Glutamatergic neuron (in vitro differentiated cells): ENCODE measurements around the gene PRSS1. TPM values are rescaled to one million over a fixed set of nuclear protein-coding genes. Genes with fewer than 3 reads are reported as not detected.

Experiments
- DNase-seq: peaks from one replicate; pipeline ENCODE4 v3.0.0; 2022
- H3K27ac Mint-ChIP-seq: one replicate; pipeline ENCODE4 v1.8.0; 2020; ENCODE audit warnings: mild to moderate bottlenecking, mixed read lengths, inconsistent platforms; ENCODE audit not compliant: unreplicated experiment
- H3K27me3 Mint-ChIP-seq: one replicate; pipeline ENCODE4 v1.8.0; 2020; ENCODE audit warnings: mild to moderate bottlenecking, moderate library complexity, mixed read lengths, inconsistent platforms; ENCODE audit not compliant: unreplicated experiment
- H3K36me3 Mint-ChIP-seq: one replicate; pipeline ENCODE4 v1.8.0; 2020; ENCODE audit warnings: mild to moderate bottlenecking, mixed read lengths, inconsistent platforms; ENCODE audit not compliant: unreplicated experiment
- H3K4me1 Mint-ChIP-seq: one replicate; pipeline ENCODE4 v1.8.0; 2020; ENCODE audit warnings: mild to moderate bottlenecking, low read depth, mixed read lengths, inconsistent platforms; ENCODE audit not compliant: unreplicated experiment
- H3K4me3 Mint-ChIP-seq: one replicate; pipeline ENCODE4 v1.8.0; 2020; ENCODE audit warnings: mild to moderate bottlenecking, mixed read lengths, inconsistent platforms; ENCODE audit not compliant: unreplicated experiment
- H3K9me3 Mint-ChIP-seq: one replicate; pipeline ENCODE4 v1.8.0; 2020; ENCODE audit warnings: mild to moderate bottlenecking, moderate library complexity, mixed read lengths, inconsistent platforms; ENCODE audit not compliant: unreplicated experiment
- total RNA-seq: library from RNA; stranded (reverse); fragmentation: NEBNext Ultra II Directional; extraction: Animal tissue kit (Norgen Biotek cat#: 25700); gene quantifications from one replicate; pipeline ENCODE4 v1.2.1, GENCODE V29; 2021; ENCODE audit not compliant: unreplicated experiment
- TF ChIP-seq, protein P1 (sequence below): fragments of 200-600 bp; sonication (generic); IDR thresholded peaks from one replicate; pipeline ENCODE4 v1.5.0; 2021; ENCODE audit not compliant: partially characterized antibody, unreplicated experiment

PRSS1 gene
- total RNA-seq, 1 donor from 2014 or later, result not detected

DNA sequence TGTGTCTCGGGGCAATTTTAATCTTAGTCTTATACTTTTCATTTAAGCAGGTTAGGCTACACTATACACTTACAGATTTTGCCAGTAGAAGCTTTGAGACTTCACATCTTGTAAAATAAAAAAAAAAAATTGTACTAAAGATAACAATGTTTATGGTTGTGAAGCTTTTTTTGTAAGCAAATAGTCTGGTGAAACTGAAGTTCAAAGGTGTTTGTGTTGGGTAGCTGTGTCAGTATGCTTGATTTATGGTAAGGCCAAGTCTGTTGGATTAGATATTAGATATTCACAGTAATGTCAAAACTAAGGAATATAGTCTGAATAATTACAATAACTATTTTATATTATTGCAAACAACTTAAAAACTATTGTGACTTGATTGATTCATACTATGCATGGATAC, 31.0 kb upstream of the PRSS1 start:
- DNase-seq, result no peak
- Mint-ChIP-seq H3K27me3 (no peaks in the 10 kb centered on the region), H3K4me1 (no peaks in the 10 kb centered on the region), H3K36me3 (no peaks in the 10 kb centered on the region), H3K4me3 (no peak overlapping the region), H3K27ac (no peak overlapping the region), H3K9me3 (no peaks in the 10 kb centered on the region)
- TF ChIP-seq, protein P1, sequence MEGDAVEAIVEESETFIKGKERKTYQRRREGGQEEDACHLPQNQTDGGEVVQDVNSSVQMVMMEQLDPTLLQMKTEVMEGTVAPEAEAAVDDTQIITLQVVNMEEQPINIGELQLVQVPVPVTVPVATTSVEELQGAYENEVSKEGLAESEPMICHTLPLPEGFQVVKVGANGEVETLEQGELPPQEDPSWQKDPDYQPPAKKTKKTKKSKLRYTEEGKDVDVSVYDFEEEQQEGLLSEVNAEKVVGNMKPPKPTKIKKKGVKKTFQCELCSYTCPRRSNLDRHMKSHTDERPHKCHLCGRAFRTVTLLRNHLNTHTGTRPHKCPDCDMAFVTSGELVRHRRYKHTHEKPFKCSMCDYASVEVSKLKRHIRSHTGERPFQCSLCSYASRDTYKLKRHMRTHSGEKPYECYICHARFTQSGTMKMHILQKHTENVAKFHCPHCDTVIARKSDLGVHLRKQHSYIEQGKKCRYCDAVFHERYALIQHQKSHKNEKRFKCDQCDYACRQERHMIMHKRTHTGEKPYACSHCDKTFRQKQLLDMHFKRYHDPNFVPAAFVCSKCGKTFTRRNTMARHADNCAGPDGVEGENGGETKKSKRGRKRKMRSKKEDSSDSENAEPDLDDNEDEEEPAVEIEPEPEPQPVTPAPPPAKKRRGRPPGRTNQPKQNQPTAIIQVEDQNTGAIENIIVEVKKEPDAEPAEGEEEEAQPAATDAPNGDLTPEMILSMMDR, result no peak

DNA sequence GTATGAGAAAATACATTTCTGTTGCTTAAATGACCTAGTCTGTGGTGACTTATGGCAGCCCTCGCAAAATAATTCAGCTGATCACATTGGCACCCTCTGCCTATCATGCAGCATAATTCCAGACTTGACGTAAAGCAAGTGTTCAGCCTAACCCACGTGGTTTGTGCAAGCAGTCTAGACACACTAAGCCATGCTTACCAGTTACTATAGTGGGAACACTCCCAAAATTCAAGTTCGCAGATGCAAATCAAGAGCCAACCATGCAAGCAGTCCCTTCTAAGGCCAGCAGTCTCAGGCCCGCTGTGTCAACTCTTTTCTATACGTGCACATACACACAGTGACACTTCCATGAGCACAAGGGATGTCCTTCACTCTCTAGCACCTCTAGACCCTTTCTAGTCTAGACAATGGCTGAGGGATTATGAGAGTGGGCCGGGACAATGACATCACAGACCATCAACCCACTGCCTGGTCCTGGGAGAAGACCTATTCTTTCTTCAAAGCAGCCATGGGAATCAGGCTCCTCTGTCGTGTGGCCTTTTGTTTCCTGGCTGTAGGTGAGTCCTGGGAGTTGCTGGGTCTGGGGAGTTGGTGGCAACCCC, 29.0 kb upstream of the PRSS1 start:
- TF ChIP-seq, protein P1, result no peak
- Mint-ChIP-seq H3K27ac (no peak overlapping the region), H3K27me3 (no peaks in the 10 kb centered on the region), H3K4me3 (no peak overlapping the region), H3K36me3 (no peaks in the 10 kb centered on the region), H3K9me3 (no peaks in the 10 kb centered on the region), H3K4me1 (no peaks in the 10 kb centered on the region)
- no peak for DNase-seq

DNA sequence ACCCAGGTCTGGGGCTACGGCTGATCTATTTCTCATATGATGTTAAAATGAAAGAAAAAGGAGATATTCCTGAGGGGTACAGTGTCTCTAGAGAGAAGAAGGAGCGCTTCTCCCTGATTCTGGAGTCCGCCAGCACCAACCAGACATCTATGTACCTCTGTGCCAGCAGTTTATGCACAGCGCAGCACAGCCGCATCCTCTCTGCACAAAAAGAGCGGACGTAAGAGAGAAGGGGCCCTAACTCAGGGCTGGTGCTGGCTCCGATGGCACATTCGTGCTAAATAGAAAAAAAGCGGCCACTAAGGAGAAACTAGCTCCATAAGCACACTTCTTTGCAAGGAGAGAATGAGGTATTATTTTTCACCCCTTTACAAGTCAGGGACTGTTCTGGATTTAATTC, 28.3 kb upstream of the PRSS1 start:
- TF ChIP-seq, protein P1, result no peak
- Mint-ChIP-seq H3K36me3 (no peaks in the 10 kb centered on the region), H3K9me3 (no peaks in the 10 kb centered on the region), H3K27ac (no peak overlapping the region), H3K4me1 (no peaks in the 10 kb centered on the region), H3K27me3 (no peaks in the 10 kb centered on the region), H3K4me3 (no peak overlapping the region)
- no peak for DNase-seq

DNA sequence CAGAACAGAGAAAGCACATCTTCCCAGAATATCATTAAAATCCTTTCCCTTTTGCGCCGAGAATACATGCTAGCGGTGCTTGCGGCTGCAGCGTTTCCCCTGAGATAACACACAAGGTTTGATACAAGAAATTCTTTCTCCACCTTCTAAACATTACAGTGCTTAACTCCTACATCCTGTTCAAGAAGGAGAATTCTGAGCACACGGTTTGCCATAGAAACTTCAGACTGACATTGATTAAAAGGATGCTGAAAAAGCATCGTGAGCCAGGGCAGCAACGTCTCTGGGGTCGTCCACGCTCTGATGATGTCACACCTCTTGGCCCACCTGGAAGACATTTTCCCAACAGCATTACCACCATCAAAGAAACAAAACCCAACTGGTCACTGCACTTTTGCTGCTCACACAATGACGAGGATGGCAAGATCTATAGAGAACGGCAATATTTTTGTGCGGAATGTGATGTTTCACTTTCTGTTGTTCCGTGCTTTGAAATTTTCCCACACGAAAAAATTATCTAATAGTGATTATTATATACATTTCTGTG, 27.0 kb upstream of the PRSS1 start:
- Mint-ChIP-seq H3K4me3 (no peak overlapping the region), H3K27ac (no peak overlapping the region), H3K4me1 (no peaks in the 10 kb centered on the region), H3K27me3 (no peaks in the 10 kb centered on the region), H3K9me3 (no peaks in the 10 kb centered on the region), H3K36me3 (no peaks in the 10 kb centered on the region)
- TF ChIP-seq, protein P1, result no peak
- no peak for DNase-seq

DNA sequence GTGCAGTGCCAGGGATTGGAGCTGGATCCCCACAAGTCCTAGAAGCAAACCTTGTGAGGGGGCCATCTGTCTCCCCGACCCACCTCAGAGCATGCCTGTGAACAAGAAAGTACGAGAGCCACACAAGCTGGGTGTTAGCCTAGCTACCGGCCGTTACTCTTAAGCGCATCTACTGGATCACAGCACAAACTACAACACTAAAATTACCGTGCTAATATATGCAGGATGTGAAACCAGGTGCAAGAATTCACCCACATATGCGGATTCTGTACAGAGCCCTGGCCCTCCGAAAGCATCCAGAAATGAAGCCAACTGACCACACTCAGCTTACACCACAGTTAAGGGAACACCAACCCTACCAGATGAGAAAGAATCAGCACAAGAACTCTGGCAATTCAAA, 16.0 kb upstream of the PRSS1 start:
- no peaks in the 10 kb centered on the region for H3K27me3 Mint-ChIP-seq
- no peaks in the 10 kb centered on the region for H3K36me3 Mint-ChIP-seq
- no peak overlapping the region for H3K27ac Mint-ChIP-seq
- no peak for DNase-seq
- TF ChIP-seq, protein P1, result no peak
- no peaks in the 10 kb centered on the region for H3K9me3 Mint-ChIP-seq
- no peak overlapping the region for H3K4me3 Mint-ChIP-seq
- no peaks in the 10 kb centered on the region for H3K4me1 Mint-ChIP-seq
